Left lung (tissue), 10 donors: Measurements from ENCODE around the gene TANGO6. TPM values are rescaled to one million over a fixed set of nuclear protein-coding genes. Genes with fewer than 3 reads are reported as not detected.

Experiments used
- ATAC-seq: fragments of 200-7000 bp; cut with Tn5 transposase; one replicate; pipeline ENCODE4 v1.9.1; 2020; ENCODE audit warnings: moderate library complexity
- DNase-seq, 4 donors: peaks; one replicate each; pipeline ENCODE4 v3.0.0-alpha.2; 2013 to 2020
- H3K27ac ChIP-seq, 2 donors: fragments of 200-600 bp; sonication (generic) in 1 of 2; one replicate each; pipeline versions ENCODE4 v1.5.0 to v1.8.0; 2020 to 2021
- H3K27me3 ChIP-seq, 2 donors: fragments of 200-600 bp; sonication (generic) in 1 of 2; one replicate each; pipeline versions ENCODE4 v1.5.0 to v1.8.0; 2020 to 2021
- H3K36me3 ChIP-seq, 2 donors: fragments of 200-600 bp; sonication (generic) in 1 of 2; one replicate each; pipeline versions ENCODE4 v1.5.0 to v1.8.0; 2020 to 2021
- H3K4me1 ChIP-seq, 2 donors: fragments of 200-600 bp; one replicate each; pipeline ENCODE4 v1.8.0; 2021
- H3K4me3 ChIP-seq, 2 donors: fragments of 200-600 bp; sonication (generic) in 1 of 2; one replicate each; pipeline versions ENCODE4 v1.5.0 to v1.8.0; 2020 to 2021; ENCODE audit warnings: mild to moderate bottlenecking in 1 of 2
- H3K9me3 ChIP-seq, 2 donors: fragments of 200-600 bp; sonication (generic) in 1 of 2; one replicate each; pipeline versions ENCODE4 v1.5.0 to v1.8.0; 2020 to 2021
- intact Hi-C, 2 donors: fragments of 100-400 bp; cut with DNase I; formaldehyde crosslinking; loops; one replicate each; pipeline versions ENCODE4 v1.11.2 to v1.14.2; 2022
- polyA plus RNA-seq, 6 donors: library from polyadenylated mRNA; unstranded; fragments of 120-200 nt; gene quantifications; one replicate each; pipeline ENCODE4 v1.2.1, GENCODE V29; 2013; ENCODE audit not compliant: insufficient read length in 6 of 6
- total RNA-seq, 2 donors: library from RNA; stranded (reverse); fragmentation: NEBNext Ultra II Directional; extraction: Animal tissue kit (Norgen Biotek cat#: 25700); gene quantifications; one replicate each; pipeline ENCODE4 v1.2.1, GENCODE V29; 2021
- TF ChIP-seq, protein P1 (sequence below), 2 donors: fragments of 200-600 bp; sonication (generic) in 1 of 2; IDR thresholded peaks; one replicate each; pipeline versions ENCODE4 v1.5.0 to v1.8.0; 2021; ENCODE audit warnings: antibody characterized with exemption in 2 of 2
- donor health status: DM: no; HTN: yes; CAD: no.
- donor health status: DM: no; HTN: no; CAD: no.

Gene TANGO6
- total and polyA plus RNA-seq, 8 donors = 6.3 to 24.1 (median 7.9) TPM

DNA sequence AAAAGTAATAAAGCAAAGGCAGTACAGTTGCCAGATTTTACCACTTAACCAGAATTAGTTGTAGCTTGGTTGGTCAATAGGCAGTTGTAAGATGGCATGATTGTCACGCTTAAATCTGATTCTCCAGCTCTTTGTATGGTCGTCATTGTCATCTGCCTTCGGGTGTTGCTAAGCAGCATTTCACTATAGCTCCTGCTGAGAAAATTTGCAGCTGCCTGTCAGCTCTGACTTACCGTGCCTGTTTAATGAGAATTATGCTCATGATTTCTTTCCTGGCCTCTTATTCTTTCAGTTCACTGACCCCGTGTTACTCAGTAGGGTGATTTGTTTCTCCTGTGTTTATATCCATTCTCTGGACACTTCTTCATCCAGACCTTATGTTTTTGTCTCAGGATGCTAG lies 66.7 kb downstream of the TANGO6 start:
- H3K4me1 ChIP-seq = peaks cover 0 to 4% of the 10 kb centered on the region in 2 donors
- ATAC-seq (no peak), DNase-seq (no peak)
- H3K27me3 ChIP-seq = no peaks in the 10 kb centered on the region
- no peaks in the 10 kb centered on the region for H3K9me3 ChIP-seq
- intact Hi-C loops = no loop called here
- H3K4me3 ChIP-seq = no peak overlapping the region
- peaks cover 4 to 44% of the 10 kb centered on the region in 2 donors for H3K36me3 ChIP-seq
- no peak overlapping the region for H3K27ac ChIP-seq
- TF ChIP-seq, protein P1, sequence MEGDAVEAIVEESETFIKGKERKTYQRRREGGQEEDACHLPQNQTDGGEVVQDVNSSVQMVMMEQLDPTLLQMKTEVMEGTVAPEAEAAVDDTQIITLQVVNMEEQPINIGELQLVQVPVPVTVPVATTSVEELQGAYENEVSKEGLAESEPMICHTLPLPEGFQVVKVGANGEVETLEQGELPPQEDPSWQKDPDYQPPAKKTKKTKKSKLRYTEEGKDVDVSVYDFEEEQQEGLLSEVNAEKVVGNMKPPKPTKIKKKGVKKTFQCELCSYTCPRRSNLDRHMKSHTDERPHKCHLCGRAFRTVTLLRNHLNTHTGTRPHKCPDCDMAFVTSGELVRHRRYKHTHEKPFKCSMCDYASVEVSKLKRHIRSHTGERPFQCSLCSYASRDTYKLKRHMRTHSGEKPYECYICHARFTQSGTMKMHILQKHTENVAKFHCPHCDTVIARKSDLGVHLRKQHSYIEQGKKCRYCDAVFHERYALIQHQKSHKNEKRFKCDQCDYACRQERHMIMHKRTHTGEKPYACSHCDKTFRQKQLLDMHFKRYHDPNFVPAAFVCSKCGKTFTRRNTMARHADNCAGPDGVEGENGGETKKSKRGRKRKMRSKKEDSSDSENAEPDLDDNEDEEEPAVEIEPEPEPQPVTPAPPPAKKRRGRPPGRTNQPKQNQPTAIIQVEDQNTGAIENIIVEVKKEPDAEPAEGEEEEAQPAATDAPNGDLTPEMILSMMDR (IDR thresholded peaks at IDR 0.05) = no peak

DNA sequence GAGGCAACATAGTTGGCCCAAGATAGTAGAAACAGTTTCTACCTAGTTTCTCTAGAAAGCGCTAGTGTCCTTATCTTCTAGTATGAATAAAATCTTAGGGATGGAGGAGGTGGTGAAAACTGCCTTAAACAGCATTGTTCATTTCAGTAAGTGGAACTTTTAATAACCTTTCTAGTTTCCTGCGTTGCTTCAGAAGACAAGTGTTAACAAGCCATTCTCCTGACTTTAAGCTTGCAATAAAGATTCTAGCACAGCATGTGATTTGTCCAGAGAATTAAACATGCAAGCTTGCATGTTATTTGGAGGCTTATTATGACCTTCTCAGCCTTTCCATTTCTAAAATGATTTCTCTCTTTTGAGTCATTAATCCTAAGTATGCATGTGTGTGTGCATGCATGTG lies 72.3 kb downstream of the TANGO6 start:
- H3K4me3 ChIP-seq = no peak overlapping the region
- ATAC-seq (no peak), DNase-seq (no peak)
- H3K27me3 ChIP-seq = no peaks in the 10 kb centered on the region
- no peaks in the 10 kb centered on the region for H3K4me1 ChIP-seq
- no peak overlapping the region for H3K27ac ChIP-seq
- peaks cover 0 to 48% of the 10 kb centered on the region in 2 donors for H3K36me3 ChIP-seq
- intact Hi-C loops = no loop called here
- TF ChIP-seq, protein P1 (IDR thresholded peaks at IDR 0.05) = no peak
- no peaks in the 10 kb centered on the region for H3K9me3 ChIP-seq

DNA sequence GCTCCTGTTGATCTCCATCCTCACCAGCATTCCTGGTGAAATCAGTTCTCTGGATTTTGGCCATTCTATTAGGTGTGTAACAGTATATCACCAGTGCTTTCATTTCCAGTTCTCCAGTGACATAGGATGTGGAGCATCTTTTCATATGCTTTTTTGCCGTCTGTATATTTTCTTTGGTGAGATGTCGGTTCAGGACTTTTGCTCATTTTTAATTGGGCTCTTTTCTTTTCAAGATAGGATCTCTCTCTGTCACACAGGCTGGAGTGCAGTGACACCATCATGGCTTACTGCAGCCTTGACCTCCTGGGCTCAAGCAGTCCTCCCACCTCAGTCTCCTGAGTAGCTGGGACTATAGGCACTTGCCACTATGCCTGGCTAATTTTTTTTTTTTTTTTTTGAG lies 74.2 kb downstream of the TANGO6 start:
- Histone ChIP-seq H3K27me3 (no peaks in the 10 kb centered on the region), H3K9me3 (no peaks in the 10 kb centered on the region), H3K4me3 (no peak overlapping the region), H3K27ac (no peak overlapping the region), H3K36me3 (peaks cover 0 to 33% of the 10 kb centered on the region in 2 donors), H3K4me1 (no peaks in the 10 kb centered on the region)
- no peak for ATAC-seq
- TF ChIP-seq, protein P1 (IDR thresholded peaks at IDR 0.05) = no peak
- intact Hi-C loops = no loop called here
- DNase-seq = no peak

DNA sequence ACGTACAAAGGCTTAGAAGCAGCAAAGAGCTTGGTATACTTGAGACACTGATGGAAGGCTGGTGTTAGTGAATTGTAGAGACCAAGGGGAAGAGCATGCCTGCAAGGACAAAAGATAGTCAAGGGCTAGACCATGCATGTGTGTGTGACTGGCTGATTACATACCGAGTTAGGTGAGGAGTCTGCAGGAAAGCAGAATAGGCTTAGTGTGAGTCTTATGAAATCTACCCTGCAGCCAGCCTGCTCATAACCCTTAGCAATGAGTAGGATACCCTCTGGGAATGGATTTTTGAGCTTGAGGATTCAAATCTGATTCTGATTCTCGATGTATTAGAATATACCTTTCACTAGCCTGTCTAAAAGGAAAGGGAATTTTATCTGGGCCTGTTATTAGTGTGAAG lies 77.0 kb downstream of the TANGO6 start:
- Histone ChIP-seq H3K4me3 (no peak overlapping the region), H3K4me1 (no peaks in the 10 kb centered on the region), H3K27ac (no peak overlapping the region), H3K9me3 (no peaks in the 10 kb centered on the region), H3K27me3 (no peaks in the 10 kb centered on the region), H3K36me3 (peaks cover 0 to 36% of the 10 kb centered on the region in 2 donors)
- TF ChIP-seq, protein P1 (IDR thresholded peaks at IDR 0.05) = no peak
- DNase-seq (no peak), ATAC-seq (no peak)
- intact Hi-C loops = no loop called here

DNA sequence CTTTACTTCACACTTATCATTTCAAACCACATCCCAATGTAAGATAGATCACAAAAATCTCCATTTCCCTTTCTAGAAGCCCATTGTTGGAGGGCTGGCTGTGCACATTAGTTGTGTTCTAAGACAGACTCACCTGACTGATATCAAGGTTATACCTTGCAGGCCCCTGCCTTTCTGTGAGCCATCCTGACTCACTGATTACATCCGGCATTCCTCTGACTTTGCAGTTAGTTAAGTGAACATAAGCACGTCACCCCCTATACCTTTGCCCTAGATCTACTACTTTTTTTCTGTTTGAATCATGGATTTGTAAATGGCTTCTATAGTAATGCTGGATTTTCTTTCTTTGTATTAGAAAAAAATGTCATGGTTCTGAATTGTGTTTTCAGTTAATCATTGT lies 78.3 kb downstream of the TANGO6 start:
- TF ChIP-seq, protein P1 (IDR thresholded peaks at IDR 0.05) = no peak
- Histone ChIP-seq H3K27ac (no peak overlapping the region), H3K4me1 (no peaks in the 10 kb centered on the region), H3K4me3 (no peak overlapping the region), H3K36me3 (peaks cover 0 to 36% of the 10 kb centered on the region in 2 donors), H3K9me3 (no peaks in the 10 kb centered on the region), H3K27me3 (no peaks in the 10 kb centered on the region)
- DNase-seq = no peak
- ATAC-seq = no peak
- intact Hi-C loops = no loop called here
